Measurements from ENCODE around the gene TRABD2B.

TRABD2B gene

DNA sequence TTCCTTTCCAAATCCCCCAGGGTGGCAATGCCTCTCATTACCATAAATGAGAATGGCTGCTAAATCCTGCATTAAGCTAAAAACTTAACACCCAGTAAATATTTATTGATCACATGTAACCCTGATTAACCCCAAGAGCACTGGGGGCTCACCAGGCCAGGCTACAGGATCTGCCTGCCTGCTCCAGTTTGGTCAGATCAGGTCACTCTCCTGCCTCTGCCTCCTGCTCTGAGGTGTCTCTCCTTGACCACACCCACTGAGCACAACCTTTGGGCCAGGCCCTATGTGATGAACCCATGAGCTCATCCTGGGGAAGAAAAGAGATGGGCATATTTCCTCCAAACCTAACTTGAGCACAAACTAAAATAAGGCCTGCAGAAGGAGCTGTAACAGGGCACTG is 93.5 kb downstream of the TRABD2B start:
- no peak for DNase-seq

DNA sequence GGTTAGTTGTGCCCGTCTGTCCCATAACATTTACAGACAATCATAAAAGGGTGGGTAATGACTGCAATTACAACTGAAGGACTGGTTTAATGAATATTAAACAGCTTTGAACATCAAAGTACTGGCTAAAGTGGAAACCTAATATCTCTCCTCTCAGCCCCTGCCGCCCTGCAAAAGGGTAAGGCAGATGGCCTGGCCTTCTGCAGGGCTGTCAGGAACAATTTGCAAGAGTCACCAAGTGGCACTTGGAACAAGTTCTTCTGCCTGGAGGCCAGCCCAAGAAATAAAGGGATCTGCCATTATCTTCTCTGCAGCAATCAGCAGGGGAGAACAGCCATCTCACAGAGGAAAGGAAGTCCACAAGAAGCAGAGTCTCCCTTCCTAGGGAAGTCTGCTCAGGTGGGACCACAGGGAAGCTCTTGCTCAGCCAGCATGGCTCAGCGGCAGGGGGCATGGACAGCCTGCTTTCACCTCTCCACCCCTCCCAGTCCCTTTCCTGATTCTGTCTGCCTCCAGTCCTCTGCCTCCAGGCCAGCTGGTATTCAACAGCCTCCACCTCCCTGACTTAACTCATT is 96.1 kb downstream of the TRABD2B start:
- no peak for DNase-seq

DNA sequence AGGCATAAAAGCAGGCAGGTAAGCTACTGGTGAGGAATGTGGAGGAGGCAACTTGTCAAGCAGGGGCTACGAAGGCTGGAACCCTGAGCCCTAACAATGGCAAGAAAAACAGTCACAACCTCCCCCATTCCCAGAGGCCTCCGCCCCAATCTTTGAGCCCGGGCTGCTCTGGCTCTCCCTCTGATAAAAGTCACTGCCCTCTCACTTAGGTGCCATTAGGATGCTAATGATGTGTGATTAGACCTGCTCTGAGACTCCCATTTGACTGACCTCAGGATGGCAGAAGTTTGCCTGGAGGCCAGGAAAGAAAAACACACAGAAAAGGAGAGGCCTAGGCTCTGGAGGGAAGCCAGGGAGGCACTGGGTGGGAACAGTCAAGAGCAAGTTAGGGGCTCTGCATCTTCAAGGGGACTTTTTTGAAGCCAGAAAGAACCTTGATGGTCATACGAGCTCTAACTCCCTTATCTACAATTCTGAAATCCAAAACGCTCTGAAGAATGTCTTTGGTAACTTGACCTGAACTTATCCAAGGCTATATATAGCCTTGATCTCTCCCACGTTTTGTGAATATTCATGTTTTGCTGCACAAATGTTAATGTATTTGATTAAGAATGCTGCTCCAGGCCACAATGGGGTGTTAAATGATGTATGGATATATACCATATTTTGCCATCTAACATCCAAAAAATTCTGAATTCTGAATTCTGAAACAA is 98.9 kb downstream of the TRABD2B start:
- no peak for DNase-seq

DNA sequence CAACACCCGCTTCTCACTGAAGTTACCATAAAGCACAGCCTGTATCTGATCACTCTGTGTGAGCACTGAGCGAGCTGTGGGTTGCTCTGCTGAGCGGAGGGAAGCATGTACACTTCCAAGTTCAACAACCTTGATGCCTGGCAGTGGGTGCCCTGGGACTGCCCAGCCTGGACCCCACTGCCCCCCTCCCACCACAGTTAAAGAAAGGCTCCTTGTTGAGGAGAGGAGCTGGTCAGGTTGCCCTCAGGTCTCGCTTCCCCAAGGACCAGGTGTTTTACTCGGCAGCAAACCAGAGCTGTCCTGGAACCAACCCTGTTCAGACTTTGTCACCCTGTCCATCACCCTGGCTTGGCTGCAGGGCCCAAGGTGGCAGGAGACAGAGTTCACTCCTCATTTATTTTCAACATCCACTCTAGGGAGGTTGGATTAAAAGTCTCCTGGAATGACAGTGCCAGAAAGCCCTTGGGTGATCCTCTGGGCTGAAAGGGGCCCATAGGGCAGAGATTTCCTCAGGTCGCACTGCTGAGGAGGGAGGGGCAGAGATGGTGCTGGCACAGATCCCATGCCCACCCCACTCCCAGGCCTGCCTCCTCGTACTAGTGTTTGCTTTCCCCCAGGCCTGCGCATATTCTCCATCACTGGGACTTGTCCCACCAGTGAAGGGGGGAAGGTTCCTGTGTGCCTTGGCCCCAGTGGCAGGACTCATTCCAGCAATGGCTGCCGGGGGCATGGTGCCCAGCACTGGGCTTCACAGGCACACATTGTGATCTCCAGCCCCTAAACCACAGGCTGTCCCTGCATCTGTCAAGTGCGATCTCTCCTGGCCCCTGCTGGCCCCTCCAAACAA is 101.7 kb downstream of the TRABD2B start:
- DNase-seq = no peak

DNA sequence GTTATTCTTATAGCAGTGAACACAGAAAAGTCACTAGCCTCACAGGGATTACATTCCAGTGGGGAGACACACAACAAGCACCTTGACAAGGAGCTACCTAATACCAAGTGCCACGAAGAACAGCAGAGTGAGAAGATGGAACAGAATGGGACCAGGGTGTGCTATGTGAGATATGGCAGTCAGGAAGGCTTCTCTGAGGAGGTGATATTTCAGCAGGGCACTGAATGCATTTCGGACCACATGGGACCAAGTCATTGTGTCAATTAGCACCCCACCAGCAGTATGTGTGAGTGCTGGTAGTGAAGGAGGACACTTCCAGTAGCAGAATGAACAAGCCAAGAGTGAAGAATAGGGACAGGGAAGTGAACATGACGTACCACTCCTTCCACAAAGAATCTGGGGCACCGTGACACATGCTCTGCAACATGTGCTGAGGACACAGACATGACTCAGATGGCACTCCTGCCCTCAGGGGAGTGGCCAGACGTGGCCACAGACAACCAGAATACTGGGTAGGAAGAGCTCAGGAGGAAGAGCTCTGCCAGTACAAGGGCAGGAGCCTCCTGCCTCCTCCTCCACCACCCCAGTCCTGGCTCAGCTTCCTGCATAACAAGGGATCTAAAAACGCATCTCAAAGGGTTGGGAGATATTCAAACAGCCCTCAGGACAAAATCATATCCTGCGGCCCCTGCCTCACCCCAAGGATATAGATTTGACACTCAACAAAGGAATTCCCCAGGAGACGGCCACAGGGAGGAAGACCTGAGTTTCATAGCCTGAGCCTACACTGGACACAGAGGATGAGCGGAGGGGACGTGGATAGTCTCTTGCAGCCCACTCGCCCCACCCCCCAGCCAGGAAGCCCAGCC is 102.5 kb downstream of the TRABD2B start:
- DNase-seq = no peak

DNA sequence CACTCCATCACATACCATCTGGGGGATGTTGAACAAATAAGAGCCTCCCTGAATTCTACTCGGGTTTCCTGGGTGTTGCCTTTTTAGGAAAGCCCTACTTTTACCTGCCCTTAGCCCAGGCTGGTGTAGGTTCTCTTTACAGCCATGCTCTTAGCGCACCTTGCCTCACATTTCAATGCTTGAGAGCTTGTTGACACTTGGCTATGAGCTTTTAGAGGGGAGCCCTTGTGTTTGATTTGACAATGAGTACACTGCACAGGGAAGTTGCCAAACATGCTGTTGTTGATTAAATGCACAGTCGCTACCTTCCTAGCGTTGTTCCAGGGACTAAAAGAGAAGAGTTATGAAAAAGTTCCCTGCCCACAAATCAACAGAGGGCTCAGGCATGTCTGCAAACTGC is 103.8 kb downstream of the TRABD2B start:
- DNase-seq = no peak

DNA sequence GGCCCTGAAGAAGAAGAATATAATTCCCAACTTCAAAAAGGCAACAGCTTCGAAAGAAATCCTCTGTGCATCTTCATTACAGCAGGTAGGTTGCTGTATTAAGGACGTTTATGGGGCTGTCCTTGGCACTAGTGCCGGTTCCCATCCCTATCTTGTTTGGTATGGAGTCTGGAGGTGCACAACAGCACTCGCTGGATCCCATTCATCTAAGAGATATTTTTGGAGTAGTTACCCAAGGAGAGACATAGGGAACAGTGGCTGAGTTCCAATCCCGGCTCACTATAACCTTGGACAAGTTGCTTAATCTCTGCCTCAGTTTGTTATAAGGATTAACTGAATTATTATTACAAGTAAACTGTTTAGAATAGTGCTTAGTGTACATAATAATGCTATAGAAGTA is 106.4 kb downstream of the TRABD2B start:
- no peak for DNase-seq

DNA sequence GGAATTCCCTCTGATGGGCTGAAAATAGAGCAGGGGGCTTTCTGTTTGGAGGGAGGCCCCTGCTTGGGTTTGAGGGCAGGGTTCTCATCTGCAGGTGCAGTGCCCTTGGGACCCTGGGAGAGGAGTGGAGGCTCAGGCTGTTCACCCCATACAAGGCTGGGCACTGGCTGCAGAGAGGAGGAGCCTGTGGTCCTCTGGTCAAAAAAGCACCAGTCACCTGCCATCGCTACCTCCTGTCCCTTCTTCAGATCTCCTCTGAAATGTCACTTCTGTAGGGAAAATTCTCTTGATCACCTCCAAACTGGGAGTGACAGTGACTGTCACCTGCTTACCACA is 108.9 kb downstream of the TRABD2B start:
- DNase-seq = no peak

DNA sequence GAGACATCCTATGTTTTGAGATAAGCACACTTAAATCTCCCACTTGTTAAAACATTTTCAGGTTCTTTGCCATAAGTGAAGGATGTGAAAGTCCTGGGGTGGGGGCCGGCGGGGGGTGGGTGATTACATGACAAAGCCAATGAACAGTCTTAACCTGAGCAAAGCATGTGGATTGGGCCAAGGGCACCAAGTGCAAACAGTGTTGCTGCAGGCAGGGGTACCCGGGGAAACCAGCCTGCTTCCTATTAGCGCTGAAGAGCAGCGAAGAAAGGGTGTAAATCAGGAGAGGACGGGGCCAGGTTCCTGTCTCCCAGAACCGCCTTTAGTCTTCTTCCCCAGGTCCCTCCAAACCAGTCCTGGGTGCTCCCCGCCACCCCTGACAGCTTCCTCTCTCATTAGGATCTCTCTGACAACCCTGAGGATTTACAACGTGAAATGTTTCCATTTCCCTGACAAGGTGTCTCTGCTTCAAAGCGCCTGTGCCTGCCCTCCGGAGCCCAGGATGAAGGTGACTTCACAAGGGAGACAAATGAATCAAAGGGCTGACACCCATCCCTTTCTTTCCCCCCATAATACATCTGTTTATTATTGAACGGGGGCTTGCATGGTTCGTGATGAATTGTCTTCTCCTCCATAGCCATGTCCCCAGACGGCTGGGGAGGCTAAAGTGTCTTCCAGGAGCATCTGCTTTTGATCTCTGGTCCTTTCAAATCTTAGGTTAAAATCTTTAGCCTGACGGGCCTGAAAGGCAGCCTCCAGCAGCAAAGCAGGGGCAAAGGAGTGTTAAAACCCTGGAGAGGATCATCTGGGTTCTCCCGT is 109.5 kb downstream of the TRABD2B start:
- no peak for DNase-seq

DNA sequence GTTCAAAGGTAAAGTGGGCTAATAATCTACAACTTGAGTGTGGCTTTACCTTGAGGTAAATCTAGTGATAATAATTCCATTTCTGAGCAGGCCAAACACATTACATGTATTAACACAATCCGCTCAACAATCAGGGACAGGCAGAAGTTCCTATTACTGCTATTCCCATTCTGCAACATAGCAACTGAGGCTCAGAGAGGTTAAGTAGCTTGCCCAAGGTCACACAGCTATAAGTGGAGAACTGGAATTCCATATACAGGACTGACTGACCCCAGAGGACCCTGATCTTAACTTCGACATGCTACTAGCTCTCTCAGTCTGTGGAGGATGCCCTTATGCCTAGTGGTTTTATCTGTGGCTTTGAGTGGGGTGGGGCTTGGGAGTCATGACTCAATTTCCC is 110.1 kb downstream of the TRABD2B start:
- no peak for DNase-seq

DNA sequence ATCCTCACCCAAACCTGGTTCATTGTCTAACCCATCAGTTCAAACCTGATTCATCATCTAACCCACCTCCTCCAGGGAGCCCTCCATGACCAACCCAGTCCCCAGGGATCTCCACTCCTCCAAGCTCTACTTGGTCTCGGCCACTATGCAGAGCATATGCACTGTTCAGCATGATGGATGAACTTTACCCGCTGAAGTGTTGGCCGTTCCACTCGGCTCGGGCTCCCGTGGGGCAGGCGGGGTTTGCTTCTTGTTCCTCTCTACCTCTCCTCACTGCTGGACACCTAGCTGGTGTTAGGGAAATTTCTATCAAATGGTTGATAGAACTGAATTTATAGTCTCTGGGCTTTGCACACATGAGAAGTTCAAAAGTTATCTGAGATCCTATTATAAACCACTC is 111.0 kb downstream of the TRABD2B start:
- DNase-seq = no peak

DNA sequence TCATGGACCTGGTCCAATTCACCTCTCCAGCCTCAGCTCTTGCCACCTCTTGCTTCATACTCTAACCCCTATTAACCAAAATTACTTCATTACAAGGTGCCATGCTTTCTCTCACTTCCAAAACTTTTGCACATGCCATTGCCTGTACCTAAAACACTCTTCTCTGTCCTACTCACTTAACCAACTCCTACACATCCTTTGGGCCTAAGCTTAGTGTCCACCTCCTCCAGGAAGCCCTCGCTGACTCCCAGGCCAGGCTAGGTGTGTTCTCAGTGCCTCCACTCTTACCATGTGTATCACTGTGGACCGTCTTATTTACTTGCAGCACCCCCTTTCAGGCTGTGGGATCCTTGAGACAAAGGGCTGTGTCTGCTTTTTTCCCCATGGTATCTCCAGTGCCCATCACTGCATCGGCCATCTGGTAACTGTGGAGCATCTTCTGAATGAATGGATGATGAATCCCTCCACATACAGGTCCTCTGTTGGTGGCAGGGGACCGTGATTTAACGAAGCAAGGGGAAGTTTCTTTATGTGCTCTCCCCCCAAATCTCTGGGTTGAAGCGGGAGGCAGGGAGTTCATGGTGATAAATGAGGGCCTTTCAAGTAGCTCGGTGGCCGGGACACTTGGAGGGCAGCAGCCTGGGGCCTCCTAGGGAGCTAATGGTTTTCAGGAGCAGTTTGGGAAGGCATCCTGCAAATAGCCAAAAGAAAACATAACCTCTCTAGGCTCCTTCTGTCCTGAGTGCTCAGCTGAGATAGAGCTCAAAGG is 111.9 kb downstream of the TRABD2B start:
- DNase-seq = no peak

DNA sequence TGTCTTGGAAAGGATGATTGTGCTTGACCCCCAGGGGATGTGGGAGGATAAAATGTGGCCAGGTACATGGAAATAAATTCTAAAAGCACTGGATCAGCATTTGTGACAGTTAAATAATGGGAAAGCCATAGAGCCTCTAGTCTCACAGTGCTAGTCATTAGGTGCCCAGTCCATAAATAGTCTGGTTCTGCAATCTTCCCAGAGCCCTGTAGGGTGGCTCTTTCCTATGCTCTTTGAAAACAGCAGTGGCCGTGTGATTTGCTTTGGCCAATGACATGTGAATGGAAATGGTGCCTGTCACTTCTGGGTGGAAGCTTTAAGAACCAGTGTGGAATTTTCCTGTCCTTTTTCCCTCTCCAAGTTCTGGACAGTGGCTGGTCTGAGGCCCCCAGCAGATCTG is 113.2 kb downstream of the TRABD2B start:
- DNase-seq = no peak

DNA sequence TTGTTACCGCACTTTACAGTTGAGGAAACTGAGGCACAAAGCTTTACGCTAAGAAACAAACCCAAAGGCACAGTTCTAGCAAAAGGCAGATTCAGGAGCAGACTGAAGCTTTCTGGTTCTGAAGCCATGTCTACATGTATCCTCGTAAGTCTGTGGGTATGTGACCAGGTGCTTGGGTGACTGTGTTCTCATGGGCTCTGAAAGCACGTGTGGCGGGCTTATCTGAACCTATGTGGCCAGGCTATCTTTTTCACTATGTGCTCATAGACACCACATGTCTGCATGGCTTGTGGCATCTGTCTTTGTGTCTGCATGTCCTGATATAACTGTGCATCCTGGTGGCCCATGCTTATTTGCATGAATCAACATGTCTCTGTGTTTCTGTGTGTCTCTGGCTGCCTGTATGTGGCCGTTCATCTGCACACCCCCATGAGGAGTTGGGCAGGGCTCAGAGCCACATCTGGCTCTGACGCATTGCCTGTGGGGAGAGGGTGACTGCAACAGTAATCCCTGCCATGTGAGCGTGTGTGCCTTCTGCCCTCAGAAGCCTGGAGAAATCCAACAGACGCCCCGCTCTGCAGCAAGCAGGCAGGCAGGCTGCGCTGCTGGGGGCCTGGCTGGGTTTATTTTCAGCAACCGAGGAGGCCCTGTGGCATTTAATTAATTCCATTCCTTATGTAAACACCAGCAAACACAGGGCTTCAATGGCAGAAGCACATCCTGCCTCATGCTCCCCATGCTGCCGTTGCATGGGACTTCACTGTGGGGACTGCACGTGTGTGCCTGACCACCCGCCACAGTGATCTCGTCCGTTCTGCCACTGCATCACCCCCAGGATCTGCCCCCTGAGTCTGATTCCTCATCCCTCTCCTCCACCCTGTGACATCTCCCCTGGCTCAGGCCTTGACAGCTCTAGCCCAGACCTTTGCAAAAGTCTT is 115.4 kb downstream of the TRABD2B start:
- DNase-seq = no peak

DNA sequence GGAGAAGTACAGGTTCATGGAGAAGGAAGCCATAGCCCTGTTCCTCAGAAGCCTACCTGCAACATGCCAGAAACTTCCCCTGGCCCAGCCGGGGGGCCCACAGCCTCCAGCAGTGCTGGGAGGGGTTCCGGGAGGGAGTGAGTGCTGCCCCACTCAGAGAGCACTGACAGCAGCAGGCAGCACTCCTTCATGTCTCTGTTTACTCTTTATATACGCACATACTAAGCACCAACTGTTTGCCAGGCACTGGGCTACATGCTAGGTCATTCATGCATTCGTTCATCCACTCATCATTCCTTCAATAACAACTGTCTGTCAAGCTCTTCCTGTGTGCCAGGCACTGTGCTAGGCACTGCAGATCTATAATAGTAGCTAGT is 120.6 kb downstream of the TRABD2B start:
- DNase-seq = no peak

DNA sequence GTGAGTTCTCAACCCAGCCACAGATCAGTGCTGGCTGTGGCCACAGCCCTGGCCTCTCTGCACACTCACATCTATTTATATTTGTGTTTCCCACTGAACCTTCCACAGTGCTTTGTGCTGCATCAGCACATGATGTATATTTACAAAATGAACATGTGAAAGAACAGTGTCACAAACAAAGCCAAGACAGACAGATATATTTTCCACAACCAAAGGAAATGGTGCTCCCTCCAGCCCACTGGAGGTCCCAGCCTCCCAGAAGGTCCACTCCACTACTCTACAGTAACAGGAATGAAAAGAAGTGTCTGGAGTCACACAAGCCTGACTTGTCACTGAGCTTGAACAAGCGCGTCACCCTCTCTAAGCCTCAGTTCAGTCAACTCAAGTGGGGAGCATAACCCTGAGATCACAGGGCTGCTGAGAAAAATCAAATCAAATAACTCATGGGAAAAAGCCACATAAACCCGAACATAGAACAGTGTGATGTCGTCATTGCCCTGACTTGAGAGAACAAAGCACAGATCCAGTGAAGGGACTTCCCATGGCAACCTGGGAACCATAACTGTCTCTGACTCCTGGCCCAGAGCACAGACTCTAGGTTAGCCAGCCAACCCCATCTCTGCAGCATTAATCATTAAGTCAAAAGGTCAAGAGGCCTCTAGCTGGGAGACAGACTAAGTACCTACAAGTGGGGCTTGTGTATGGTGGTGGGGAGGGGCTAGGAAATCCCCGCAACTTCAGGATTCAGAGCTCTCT is 121.2 kb downstream of the TRABD2B start:
- DNase-seq = no peak

DNA sequence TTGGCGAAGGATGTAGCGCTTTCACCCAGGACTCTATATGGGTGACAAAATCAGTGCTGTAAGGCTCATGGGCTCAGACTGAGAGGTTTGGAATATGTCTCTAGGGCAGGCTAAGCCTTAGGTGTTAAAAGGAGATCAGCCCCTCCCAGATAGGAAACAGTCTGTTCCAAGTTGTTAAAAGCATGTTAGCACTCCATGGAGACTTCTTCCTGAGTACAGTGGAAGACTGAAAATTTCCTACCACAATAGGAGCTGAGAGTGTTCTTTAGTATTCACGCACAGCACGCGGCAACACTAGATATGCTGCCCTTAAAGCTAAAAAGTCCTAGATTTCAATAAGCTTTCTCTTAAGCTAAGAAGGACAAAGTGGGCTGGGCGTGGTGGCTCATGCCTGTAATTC is 122.1 kb downstream of the TRABD2B start:
- no peak for DNase-seq

DNA sequence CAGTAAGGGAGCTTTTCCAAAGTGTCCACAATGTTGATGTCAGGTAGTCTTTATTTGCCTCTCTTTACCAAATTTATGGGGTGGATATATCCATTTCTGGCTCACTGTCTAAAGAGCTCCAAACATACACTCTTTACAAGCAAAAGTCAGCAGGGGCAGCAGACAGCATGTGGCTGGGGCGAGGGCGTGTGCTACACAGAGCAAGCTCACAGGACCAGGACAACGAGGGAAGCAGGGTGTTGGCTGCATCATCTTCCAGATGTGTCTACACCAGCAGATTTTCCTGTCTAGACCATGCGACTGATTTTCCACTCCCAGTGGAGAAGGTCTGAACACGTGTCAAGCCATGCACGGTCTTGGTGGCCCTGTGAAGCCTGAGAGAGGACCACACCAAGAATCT is 123.8 kb downstream of the TRABD2B start:
- DNase-seq = no peak

DNA sequence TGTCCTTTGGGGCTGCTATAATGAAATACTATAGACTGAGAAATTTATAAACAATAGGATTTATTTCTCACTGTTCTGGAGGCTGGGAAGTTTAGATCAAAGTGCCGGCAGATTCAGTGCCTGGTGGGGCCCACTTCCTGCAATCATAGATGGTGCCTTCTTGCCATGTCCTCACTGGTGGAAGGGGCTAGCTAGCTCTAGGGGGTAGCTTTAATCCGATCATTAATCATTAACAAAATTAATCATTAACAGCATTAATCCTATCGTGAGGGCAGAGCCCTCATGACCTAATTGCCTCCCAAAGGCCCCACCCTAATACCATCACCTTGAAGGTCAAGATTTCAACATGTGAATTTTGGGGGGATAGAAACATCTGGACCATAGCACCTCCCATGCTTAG is 124.3 kb downstream of the TRABD2B start:
- no peak for DNase-seq
